Stimulated activated CD8-positive, alpha-beta memory T cell treated with anti-CD3 and anti-CD28 coated beads, Interleukin-4, amount 100 ng/mL, for 4 hours (primary cell): Measurements from ENCODE around the gene PHC2.

Source experiments
- DNase-seq, 2 donors: peaks; one replicate each; pipeline ENCODE4 v3.0.0-alpha.2; 2020; ENCODE audit warnings: low read depth in 2 of 2, low spot score in 1 of 2

PHC2 gene

DNA sequence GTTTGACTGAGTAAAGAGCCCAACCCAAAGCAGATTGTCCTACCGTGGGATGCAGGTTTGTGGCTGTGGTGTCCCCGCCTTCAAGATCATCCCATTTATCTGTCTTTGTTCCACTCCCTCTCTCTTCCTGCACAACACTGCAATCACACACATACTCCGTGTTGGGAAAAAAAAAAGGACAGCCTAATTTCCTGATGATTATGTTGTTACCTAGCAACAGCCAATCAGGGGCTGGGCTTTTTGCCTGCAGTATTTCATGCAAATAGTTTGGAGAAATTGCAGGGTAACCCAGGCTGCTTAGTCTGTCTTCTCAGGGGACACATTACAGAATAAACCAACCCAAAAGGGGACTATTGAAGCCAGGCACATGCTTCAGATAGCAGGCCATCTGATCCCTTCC is 38.3 kb downstream of the PHC2 start:
- DNase-seq = no peak

DNA sequence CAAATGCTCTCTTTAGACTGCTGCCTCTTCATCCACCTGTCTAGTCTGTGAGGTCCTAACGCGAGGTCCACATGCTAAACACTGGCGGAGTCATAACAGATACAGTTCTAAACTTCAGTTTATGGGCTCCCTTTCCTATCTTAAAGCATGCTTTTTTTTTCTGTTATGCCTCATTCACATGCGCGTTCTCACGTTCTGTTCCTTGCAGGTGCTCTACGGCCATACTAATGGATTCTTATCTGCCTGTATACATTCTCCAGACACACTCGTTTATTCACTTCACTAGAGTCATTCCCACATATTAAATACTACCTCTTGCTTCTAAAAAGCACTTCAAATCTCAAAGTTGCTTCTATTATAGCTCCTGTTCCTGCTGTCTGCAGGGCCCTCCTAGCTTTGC is 38.7 kb downstream of the PHC2 start:
- no peak for DNase-seq

DNA sequence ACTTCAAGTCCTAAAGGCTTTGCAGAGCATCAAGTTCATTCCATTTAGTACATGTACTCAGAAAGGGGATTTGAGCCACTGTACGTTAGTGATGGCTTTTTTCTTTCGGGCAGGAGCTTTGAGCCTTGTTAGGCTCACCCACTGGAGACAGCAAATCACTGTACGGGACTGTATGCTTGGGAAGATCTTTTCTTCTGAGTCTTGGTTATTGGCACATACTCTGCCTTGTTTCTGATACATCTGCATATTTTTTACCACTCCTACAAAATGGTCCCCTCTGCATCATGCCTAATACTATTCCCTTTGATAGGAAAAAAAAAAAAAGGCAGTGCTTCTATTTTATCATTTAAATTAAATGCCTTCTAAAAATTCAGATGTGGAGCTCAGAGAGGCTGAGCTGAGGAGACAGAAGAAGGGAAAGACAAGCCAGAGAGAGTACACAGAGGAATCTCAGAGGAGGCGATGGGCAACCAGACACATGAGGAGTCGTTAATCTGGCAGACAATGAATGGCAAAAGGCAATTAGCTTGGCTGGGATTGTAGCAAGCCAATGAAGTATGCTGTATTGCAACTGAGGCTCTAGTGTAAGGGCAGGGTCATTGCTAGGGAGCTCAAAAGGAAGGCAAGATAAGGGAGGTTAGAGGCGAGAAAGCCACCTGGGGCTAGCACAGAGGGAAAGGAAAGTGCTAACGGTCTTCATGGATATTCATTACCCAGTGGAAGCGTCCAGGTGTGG is 39.4 kb downstream of the PHC2 start:
- no peak for DNase-seq

DNA sequence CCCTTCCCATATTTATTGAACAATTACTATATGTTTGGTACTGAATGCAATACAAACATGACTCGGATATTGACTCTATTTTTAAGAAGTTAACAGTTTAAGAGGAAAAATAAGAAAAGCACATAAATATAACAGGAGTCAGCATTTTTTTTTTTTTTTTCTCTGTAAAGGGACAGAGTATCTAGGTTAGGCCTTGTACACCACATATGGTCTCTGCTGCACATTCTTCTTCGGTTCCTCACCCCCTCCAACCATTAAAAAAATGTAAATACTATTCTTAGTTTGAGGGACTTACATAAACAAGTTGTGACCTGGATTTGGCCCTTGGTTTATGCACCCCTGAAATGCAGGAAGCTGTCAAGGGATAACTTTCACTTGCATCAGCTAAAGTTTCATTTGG is 40.4 kb downstream of the PHC2 start:
- DNase-seq = no peak

DNA sequence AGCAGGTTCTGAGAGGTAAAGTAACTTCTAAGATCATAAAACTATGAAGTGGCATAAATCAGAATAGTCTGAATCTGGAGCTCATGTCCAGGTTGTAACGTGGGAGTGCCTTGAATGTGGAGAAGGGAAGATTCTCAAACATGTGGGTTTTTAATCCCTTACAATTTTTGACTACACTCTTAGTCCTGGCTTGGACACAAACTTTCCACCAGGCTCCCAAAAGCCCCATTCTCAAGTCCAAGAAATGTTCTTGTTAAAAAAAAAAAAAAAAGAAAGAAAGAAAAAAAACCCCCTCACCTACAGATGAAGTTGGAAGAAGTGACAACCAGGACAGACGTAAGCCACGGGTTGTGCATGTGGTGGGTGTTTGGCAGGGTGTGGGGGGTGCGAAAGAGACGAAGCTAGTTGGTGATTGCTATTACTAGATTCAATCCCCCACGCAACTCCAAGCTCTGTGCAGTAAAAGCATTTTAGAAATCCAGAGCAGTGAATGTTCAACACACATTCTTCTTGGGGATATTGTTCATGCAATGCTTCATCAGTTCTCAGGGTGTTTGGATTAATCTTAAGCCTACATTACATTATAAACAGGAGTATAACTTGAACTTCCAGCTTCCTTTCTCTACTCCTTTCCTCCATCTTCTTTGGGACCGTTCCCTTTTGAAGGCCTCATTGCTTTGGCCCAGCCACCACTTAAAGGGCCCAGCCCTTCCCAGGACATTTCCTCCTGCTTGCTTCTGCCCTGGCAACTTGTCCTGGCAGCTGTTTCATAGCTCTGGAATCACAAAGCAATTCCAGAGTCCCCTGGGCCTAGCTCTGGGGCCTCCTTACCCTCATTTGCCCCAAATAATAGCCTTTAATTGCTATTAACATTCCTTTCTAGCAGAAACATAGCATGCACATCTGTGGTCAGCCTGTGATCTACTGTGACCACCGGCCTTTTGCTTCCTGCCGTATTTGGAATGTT is 41.8 kb downstream of the PHC2 start:
- DNase-seq = no peak

DNA sequence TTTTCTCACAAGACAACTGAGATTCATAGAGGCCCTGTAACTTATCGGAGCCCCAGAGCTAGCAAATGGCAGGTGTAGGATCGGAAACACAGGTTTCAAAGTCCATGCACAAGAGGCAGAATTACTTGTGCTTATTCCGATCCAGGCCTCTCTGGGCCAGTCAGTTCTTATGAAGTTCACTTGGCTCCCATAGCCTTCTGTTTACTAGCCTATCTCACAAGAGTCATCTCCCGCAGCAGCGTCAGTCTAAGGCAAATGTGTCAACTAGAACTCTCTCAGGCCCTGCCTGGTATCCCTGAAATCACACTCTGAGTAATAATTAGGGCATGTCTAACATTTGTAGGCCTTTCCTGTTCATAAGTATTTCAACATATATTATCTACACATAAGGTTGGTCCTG is 43.3 kb downstream of the PHC2 start:
- no peak for DNase-seq

DNA sequence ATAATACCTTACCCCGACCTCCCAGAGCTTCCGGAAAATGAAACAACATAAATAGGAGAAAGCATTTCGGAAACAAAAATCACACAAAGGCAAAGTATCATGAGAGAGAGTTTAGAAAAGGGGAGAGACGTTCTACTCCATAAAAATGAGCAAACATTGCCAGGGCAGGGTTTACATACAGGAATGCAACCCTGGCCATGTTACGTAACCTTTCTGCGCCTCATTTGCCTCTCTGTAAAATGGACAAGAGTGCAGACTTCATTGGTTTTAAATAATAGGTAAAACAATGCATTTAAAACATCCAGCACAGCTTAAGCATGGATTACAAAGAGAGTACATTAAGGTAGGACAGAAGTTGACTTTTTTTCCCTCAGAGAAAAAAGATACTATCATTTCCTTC is 45.6 kb downstream of the PHC2 start:
- no peak for DNase-seq

DNA sequence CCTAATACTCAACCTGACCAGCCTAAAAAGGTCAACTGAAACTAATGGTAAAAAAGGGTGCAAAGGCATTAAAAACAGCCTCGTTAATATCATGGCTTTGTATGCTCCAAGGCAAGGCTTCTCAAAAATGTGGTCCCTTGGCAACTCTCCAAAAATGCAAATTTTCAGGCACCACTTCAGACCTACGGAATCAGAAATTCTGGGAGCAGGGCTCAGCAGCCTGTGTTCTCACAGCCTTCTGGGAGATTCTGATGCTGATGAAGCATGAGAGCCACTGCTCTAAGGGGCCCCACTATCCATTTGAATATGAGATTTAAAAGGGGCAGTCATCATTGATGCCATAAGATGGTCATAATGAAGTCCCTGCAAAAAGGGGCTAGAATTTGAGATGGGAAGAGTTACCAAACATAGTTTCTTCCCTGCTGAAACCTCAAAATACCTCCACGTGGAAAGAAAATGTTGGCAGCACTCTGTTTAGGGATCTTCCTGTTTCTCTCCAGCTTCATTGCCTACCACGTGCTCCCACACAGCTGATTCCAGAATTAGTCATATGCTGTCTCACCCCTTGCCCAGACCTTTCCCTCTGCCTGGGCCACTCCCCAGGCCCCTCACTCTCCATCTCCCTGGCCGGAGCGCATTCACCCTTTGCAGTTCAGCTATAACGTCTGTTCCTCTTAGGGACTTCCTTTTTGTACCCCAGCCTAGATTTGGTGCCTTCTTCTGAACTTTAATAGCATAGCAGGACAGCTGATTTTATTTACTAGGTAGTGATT is 46.7 kb downstream of the PHC2 start:
- DNase-seq = no peak

DNA sequence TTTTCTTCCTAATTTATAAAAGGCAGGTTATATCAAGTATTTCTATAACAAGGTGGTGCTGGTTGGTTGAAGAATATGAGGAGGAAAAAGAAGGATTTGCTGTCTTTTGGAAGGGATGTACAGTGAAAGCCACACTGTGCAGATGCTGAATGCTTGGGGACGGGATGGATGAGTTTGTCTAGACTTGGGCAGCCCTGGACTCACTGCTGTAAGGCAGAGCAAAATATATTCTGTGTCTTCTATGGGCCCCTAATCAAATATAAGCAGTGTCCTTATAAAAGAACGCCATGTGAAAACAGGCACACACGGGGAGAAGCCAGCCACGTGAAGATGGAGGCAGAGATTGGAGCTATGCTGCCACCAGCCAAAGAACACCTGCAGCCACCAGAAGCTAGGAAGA is 47.4 kb downstream of the PHC2 start:
- no peak for DNase-seq

DNA sequence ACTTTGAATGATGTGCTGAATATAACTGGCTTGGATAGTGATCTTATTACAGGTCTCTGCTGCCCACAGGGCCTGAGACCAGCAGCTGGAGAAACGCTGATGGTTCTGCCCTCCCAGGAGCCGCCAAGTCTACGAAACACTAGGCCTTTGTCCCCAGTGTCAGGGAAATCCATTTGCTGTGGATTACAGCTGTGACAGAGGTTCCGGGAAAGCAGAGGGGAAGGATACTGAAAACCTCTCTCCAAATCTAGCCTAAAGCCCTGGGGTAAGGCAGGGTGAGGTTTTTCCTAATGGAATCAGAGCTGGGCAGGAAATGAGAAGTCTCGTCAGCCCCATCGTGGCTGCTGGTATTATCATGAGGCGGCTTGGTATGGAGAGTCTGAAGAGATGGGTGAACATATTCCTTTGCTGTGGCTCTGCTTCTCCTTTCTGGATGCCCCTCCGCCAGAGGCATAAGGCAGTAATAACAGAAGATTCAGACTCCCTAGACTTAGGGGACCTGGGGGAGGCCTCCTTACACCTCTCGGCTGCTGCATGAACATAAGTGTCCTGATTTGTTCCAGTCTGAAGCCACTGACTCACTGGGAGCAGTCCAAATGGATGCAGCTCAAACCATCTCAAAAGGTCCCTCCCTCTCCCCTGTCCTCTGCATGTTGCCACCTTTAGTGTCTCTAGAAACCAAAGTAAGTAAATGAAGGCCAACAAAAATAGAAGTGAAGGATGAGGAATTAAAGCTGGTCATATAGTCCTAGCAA is 48.1 kb downstream of the PHC2 start:
- DNase-seq = no peak

DNA sequence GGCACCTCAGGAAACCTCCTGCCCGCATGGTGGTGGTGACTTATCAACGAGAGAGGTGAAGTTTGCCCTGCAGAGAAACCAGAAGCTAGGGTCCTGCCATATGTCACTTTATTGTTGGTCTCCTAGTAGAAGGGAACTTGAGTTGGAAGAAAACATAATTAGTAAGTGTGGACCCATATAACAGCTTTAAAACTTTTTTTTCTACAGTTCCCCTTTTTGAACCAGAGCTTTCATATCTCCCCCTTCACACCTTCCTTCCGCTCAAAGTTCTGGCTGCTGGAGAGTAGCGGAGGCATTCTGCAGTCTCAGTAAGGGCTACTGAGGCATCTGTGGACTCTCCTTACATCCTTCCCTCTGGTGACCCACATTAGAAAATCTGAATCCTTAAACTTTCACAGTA is 48.9 kb downstream of the PHC2 start:
- no peak for DNase-seq

DNA sequence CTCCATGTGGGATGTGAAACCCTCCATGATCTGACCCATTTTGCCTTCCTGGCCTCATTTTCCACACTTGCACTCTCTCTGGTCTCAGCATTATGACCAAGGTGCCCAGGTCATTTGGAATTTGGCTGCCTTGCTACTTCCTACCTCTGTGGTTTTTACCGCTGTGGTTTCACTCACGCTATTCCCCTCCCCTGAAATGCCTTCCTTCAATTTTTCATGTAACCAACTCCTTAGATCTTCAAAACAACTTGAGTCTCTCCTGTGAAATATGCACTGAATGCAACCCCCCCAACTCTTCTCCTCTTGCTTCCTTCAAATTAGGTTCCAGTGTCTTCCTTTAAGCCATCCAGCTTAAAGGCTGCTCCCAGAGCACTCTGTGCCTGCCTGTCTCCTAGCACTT is 50.1 kb downstream of the PHC2 start:
- no peak for DNase-seq

DNA sequence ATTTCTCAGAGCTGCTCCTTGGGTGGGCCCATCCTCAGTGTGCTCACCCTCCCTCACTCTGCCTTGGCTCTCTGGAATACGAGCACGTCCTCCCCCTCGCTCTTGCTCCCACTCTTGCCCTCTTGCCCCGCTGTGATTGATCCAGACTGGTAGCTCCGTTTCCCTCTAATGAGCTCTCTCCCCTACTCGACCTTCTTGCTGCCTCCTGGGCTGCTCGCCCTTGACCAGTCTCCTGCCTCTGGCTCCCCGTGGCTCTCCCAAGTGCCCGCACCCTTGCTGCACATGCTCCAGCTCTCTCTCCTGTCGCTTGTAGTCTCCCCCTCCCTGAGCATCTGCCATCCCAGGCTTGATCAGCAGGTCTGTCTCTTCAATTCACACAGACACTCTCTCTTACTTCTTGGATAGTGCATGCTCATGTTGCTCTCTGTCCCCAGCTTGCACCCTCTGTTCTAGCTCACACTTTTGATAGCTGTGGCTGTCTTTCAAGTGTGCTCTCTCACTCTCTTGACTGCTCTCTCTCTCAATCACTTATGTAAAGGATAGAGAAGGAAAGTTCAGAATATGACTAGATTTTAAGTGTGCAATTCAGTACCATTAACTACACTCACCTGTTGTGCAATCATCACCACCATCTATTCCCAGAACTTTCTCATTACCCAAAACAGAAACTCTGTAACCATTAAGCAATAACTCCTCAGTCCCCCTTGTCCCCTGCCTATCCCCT is 51.1 kb downstream of the PHC2 start:
- no peak for DNase-seq

DNA sequence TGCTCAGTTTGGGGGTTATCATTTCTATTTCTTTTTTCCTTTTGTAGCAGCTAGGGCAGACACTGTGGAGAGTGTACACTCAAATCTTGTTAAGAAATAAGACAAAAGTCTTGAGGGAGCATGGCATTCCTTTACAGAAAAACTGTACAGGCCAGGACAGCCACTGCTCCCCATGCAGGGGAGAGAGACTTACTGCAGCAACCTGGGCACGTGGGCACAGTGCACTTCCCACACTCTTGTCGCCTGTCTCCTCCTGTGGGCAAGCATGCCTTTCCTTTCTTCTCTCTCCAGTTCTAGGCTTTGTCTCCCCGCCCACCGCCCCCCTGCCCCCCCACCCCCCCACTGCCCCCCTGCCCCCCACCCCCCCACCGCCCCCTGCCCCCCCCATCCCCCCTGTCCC is 51.9 kb downstream of the PHC2 start:
- no peak for DNase-seq

DNA sequence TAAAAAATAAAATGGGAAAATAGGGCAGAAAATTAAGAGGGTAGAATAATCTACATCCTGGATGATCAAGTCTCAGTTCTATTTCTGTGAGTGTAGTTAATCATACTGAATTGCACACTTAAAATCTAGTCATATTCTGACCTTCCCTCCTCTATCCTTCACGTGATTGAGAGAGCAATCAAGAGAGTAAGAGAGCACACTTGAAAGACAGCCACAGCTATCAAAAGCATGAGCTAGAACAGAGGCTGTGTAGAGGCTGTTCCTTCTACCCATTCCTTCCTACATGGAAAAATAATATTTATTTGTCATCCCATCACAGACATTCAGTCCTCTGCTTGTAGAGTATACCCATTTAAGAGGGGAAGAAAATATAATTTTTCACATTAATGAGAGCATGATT is 52.4 kb downstream of the PHC2 start:
- no peak for DNase-seq

DNA sequence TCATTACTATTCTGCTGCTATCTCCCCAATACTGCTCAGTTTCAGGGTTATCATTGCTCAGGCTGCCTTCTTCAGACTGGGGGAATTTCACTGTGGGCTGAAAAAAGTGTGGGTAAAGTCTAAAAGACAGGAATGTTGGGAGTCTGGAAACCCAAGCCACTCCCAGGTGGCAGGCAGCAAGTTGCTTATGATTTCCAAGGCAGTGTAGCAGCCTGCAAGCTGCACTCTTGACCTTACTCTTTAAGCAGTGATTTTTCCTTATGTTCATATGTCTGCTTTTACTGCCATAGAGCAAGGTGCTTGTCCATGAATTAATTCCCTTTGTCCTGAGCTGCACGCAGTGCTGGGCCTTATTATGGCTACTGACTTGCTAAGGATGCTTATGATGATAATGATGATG is 53.1 kb downstream of the PHC2 start:
- no peak for DNase-seq

DNA sequence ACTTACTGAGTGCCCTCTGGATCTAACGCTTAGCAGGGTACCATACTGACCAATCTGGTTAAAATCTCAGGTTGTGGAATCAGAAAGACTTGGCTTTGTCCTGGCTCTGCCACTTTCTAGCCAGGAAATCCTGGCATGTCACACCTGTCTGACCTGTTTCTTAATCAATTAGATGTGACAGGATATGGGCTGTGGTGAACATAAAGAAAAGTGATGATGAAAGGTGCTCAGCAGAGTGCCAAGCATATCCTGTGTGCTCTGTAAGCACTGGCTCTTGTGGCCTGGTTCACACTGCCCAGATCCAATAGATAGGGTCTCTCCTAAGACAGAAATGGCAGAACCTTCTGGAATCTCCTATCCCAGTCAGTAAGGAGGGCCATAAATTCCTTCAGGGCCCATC is 53.9 kb downstream of the PHC2 start:
- no peak for DNase-seq

DNA sequence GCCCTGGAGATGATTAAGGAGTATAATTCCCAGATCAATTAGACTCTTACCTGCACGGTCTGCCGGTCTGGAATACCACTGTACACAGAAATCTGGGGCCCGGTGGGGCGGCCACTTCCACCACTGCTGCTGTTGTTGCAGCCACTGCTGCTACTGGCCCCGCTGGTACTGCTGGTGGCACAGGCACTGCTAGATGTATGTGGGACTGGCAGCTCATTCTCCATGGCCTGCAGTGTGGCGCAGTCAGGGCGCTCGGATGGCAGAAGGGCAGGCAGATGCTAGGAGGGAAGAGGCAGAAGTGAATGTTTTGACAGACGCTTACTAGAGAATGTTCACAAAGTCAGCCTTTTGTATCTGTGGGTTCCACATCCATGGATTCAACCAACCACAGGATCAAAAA is 55.6 kb downstream of the PHC2 start:
- no peak for DNase-seq

DNA sequence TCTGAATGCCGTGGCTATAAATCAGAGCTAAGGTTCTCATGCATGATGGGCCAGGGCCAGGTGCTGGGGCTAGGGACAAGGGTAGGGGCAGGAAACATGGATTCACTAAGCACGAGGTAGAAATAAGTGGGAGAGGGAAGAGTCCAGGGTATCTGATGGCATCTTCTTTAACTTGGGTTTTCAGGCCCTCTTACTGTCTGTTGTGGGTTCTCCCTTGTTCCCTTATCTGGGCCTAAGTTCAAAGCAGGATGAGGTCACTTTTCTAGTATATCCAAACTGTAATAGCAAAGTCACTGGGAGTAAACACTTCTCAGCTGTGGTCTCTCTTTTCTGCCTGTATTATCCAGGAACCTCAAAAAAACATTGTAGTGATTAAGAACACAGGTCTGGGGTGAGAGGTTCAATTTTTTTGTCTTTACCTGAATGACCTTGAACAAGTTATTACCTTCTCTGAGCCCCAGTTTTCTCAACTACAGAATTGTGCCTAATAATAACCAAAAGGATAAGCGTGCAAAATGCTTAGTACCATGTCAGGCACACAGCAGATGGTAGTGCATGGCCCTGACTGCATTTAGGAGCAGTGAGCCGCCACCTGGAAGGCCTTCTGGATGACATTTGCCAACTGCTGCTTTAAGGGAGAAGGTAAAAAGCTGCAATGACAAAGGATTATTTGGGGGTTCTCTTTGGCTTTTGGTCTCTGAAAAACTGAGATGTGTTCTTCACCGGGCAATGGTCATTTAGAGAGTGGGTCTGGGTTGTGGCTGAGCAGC is 56.4 kb downstream of the PHC2 start:
- no peak for DNase-seq

DNA sequence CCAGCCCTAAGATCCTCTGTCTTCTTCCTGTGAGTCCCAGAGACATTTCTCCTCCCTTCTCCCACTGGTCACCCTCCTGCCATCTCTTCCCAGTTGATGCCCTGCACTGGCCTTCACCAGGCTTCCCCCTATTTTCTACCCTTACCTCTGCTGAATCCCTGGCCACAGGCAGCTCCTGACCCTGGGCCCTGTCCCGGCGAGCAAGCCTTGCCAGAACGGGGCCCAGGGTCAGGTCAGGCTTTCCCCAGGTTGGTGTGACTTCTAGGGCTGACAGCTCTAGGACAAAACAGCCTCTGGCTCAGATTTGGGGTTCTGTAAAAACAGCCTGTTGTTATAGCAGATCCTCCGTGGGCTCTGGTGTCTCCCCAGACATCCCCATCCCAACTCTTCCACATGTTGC is 57.3 kb downstream of the PHC2 start:
- no peak for DNase-seq
